Adrenal gland (tissue), 5 donors: ENCODE measurements around the gene S100A2.

Source experiments
- POLR2A ChIP-seq, 2 donors: fragments of 450-650 bp; IDR thresholded peaks; one replicate each; pipeline ENCODE4 v1.6.1; 2017; ENCODE audit warnings: antibody characterized with exemption in 2 of 2, mild to moderate bottlenecking in 2 of 2, moderate library complexity in 1 of 2
- TF ChIP-seq, protein P1 (sequence below), 6 experiments: fragments of 450-650 bp in 4 of 6; fragments of 200-600 bp in 2 of 6; sonication (generic) in 1 of 6; IDR thresholded peaks; 1 replicate in 5 of 6; 2 replicates in 1 of 6; pipeline versions ENCODE4 v1.5.1 to v1.8.0; 2016 to 2021; ENCODE audit warnings: antibody characterized with exemption in 6 of 6, mild to moderate bottlenecking in 2 of 6, moderate library complexity in 1 of 6
- donor health status: DM: no; HTN: no; CAD: no.

DNA sequence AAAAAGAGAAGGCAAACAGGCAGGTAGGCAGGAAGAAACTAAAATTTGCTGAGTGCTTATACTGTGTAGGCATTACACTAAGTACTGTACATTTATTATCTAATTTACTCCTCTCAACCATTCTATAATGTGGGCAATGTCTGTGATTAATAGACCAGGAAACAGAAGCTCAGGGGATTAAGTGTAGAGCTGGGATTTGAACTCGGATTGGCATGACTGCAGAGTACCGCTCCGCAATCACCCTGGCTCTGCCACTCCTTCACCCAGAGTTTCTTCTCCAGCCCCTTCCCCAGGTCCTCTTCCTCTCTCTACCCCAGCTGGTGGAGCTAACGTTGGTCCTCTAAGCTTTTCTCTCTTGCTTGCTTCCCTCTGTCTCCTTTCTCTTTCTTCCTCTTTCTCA, 11.5 kb upstream of the S100A2 start:
- no peak for TF ChIP-seq POLR2A (IDR thresholded peaks at IDR 0.05)
- TF ChIP-seq, protein P1, sequence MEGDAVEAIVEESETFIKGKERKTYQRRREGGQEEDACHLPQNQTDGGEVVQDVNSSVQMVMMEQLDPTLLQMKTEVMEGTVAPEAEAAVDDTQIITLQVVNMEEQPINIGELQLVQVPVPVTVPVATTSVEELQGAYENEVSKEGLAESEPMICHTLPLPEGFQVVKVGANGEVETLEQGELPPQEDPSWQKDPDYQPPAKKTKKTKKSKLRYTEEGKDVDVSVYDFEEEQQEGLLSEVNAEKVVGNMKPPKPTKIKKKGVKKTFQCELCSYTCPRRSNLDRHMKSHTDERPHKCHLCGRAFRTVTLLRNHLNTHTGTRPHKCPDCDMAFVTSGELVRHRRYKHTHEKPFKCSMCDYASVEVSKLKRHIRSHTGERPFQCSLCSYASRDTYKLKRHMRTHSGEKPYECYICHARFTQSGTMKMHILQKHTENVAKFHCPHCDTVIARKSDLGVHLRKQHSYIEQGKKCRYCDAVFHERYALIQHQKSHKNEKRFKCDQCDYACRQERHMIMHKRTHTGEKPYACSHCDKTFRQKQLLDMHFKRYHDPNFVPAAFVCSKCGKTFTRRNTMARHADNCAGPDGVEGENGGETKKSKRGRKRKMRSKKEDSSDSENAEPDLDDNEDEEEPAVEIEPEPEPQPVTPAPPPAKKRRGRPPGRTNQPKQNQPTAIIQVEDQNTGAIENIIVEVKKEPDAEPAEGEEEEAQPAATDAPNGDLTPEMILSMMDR (IDR thresholded peaks at IDR 0.05): no peak
